ENCODE measurements around the gene MKNK2. TPM values are rescaled to one million over a fixed set of nuclear protein-coding genes. Genes with fewer than 3 reads are reported as not detected.

Gene MKNK2
- polyA plus RNA-seq, 1 donor (not counting 4 experiments of a cell fraction or from before 2014, with no cell fraction given), result 88.3 TPM

- TF ChIP-seq EZH2 (IDR thresholded peaks at IDR 0.05; ENCODE audit: low read length) (no peak), CTCF (optimal IDR thresholded peaks at IDR 0.05 in 1 of 3, IDR thresholded peaks at IDR 0.05 in 1 of 3, conservative IDR thresholded peaks at IDR 0.05 in 1 of 3; ENCODE audit: extremely low read depth in 1 of 3, insufficient read depth in 2 of 3, low read length in 3 of 3) (no peak)
- FAIRE-seq (no peak), DNase-seq (ENCODE audit: low read depth, low spot score) (no peak)
- Histone ChIP-seq H2AFZ (ENCODE audit: control insufficient read depth, low read length) (no peak overlapping the region), H3K4me3 (ENCODE audit: control insufficient read depth in 2 of 3, extremely low read depth in 1 of 3, insufficient read depth in 2 of 3, low read depth in 1 of 3, low read length in 3 of 3) (no peak overlapping the region), H3K9ac (ENCODE audit: control insufficient read depth, extremely low read depth, insufficient read depth, low read length) (no peak overlapping the region), H3K9me3 (ENCODE audit: control insufficient read depth, low read depth, low read length) (no peaks in the 10 kb centered on the region), H4K20me1 (ENCODE audit: control insufficient read depth, extremely low read depth, insufficient read depth, low read length) (no peaks in the 10 kb centered on the region), H3K9me1 (ENCODE audit: control insufficient read depth, extremely low read depth, insufficient read depth, low read length) (no peaks in the 10 kb centered on the region), H3K4me2 (ENCODE audit: control insufficient read depth, extremely low read depth, insufficient read depth, low read depth, low read length) (no peak overlapping the region), H3K4me1 (ENCODE audit: control insufficient read depth, extremely low read depth, insufficient read depth, low read length) (peaks cover 13% of the 10 kb centered on the region), H3K36me3 (ENCODE audit: control insufficient read depth in 2 of 2, extremely low read depth in 1 of 2, insufficient read depth in 2 of 2, low read length in 2 of 2) (peaks cover 34 to 46% of the 10 kb centered on the region in 2 experiments), H3K27ac (ENCODE audit: control insufficient read depth, insufficient read depth, low read length) (no peak overlapping the region), H3K27me3 (ENCODE audit: control insufficient read depth, extremely low read depth, insufficient read depth, low read length) (no peaks in the 10 kb centered on the region), H3K79me2 (ENCODE audit: control insufficient read depth, insufficient read depth, low read length) (peaks cover 17% of the 10 kb centered on the region)
- dilution Hi-C loops (cut with MboI; ENCODE audit: extremely low pct_ligation_motif_present, low sequenced_read_pairs), result no loop called here
Observed at GRCh38 chr19:2076526-2076944, 25.5 kb upstream of the MKNK2 start.

GRCh38 chr19:2072757-2073551, 21.9 kb upstream of the MKNK2 start:
- dilution Hi-C loops (cut with MboI; ENCODE audit: extremely low pct_ligation_motif_present, low sequenced_read_pairs), result no loop called here
- Histone ChIP-seq H3K79me2 (ENCODE audit: control insufficient read depth, insufficient read depth, low read length) (peaks cover 4% of the 10 kb centered on the region), H3K27me3 (ENCODE audit: control insufficient read depth, extremely low read depth, insufficient read depth, low read length) (no peaks in the 10 kb centered on the region), H3K4me2 (ENCODE audit: control insufficient read depth, extremely low read depth, insufficient read depth, low read depth, low read length) (no peak overlapping the region), H3K4me1 (ENCODE audit: control insufficient read depth, extremely low read depth, insufficient read depth, low read length) (no peaks in the 10 kb centered on the region), H2AFZ (ENCODE audit: control insufficient read depth, low read length) (no peak overlapping the region), H3K27ac (ENCODE audit: control insufficient read depth, insufficient read depth, low read length) (no peak overlapping the region), H3K4me3 (ENCODE audit: control insufficient read depth in 2 of 3, extremely low read depth in 1 of 3, insufficient read depth in 2 of 3, low read depth in 1 of 3, low read length in 3 of 3) (no peak overlapping the region), H3K9ac (ENCODE audit: control insufficient read depth, extremely low read depth, insufficient read depth, low read length) (no peak overlapping the region), H3K36me3 (ENCODE audit: control insufficient read depth in 2 of 2, extremely low read depth in 1 of 2, insufficient read depth in 2 of 2, low read length in 2 of 2) (peaks cover 32 to 42% of the 10 kb centered on the region in 2 experiments), H4K20me1 (ENCODE audit: control insufficient read depth, extremely low read depth, insufficient read depth, low read length) (no peaks in the 10 kb centered on the region), H3K9me3 (ENCODE audit: control insufficient read depth, low read depth, low read length) (no peaks in the 10 kb centered on the region), H3K9me1 (ENCODE audit: control insufficient read depth, extremely low read depth, insufficient read depth, low read length) (no peaks in the 10 kb centered on the region)
- no peak for DNase-seq (ENCODE audit: low read depth, low spot score)
- no peak for TF ChIP-seq CTCF (optimal IDR thresholded peaks at IDR 0.05 in 1 of 3, IDR thresholded peaks at IDR 0.05 in 1 of 3, conservative IDR thresholded peaks at IDR 0.05 in 1 of 3; ENCODE audit: extremely low read depth in 1 of 3, insufficient read depth in 2 of 3, low read length in 3 of 3)
- no peak for TF ChIP-seq EZH2 (IDR thresholded peaks at IDR 0.05; ENCODE audit: low read length)
- FAIRE-seq, result no peak
